NCI-H446 (cell line): Measurements from ENCODE around the gene COL15A1.
"Not testable (repeated sequence)": the region's sequence is repeated elsewhere in the genome, so short reads cannot be mapped to it uniquely, and the experiment has no call there.

Experiments used
- DNase-seq, 2 experiments: peaks; one replicate each; lab custom pipeline; 2025; lab: John Stamatoyannopoulos, UW

COL15A1 gene

DNA sequence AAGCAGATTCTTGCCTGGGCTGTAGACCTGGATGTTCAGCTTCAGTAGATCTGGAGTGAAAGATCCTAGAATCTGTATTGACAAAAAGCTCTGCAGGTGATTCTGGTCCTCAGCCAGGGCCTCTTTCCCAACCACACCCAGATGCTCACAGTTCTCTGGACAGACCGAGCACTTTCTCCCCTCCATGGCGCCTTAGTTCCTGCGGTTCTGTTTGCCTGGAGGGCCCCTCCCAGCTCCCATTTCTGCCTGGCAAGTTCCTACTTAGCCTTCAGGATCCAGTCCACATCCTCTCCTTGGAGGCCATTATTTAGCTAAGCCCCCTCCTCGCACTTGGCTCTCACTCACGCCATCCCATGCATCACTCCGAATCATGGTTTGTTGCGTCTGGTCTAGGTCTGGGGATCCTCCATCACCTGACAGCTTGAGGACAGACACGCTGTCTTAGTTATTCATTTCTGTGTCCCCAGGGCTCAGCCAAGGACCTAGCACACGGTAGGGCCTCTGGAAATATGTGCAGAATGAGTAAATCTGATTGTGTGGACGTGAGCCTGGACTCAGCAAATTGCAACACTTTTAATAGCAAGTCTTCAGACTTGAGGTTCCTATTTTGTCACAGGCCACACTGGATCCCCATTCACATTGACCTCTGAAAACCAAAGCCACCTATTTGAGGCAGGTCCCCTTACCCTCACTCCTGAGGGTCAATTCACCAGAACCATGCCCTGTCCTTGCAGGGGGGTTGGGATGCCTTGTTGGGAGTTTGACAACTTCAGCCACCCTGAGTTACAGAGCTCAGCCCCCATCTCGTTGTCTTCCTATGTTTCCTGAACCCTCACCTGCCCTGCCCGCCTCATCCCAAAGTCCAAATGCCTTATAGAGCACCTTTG is 50.7 kb downstream of the COL15A1 start:
- peak in 1 of 2 experiments; percentile 20 for DNase-seq

DNA sequence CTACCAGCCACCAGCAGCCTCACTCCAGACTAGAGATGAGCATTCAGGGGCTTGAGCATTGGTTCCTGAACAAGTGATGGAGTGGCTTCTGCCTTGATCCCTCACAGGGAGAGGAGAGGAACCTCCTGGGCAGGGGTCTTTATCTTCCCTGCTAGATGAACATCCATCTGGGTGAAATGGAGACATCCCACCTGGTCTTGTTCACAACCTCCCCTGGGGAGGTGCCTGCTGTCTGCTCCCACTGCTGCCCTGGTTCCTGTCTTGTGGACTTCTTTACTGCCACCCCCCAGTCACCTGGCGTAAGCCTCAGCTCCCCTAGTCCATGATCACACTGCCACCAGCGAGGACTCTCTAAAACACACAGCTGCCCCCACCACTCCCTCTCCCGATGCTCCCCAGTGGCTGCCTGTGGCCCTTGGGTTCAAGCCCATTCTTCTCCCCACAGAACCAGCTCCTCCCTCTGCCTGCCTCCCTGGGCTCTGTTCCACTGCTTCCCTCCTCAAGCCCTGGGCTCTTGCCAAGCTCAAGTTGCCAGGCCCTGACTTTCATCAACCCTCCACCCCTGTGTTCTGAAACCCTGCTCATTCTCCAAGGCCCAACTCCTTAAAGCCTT is 51.5 kb downstream of the COL15A1 start:
- peak in 1 of 2 experiments; percentile 66 for DNase-seq

DNA sequence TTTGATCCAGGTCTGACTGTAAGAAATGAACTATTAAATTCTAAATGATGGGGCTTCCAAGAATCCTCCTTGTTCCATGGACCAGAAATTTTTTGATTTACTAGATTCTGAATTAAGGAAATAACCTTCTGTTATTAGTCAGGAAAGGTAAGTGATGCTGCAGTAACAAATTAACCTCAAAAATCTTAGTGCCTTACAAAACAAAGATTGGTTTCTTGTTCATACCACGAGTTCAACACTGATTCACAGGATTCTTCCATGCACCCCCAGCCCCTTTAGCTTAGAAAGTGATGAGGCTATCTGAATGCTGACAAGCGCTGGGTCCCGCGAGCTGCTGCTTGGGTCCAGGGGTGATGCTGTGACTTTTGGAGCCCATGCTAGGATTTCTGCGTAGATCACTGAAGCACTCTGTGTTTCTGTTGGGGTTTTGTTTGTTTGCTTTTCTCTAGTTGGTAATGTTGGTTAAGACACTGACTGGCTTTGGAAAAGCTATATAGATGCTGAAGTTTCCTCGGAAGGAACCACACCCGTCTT is 52.3 kb downstream of the COL15A1 start:
- no peak for DNase-seq

DNA sequence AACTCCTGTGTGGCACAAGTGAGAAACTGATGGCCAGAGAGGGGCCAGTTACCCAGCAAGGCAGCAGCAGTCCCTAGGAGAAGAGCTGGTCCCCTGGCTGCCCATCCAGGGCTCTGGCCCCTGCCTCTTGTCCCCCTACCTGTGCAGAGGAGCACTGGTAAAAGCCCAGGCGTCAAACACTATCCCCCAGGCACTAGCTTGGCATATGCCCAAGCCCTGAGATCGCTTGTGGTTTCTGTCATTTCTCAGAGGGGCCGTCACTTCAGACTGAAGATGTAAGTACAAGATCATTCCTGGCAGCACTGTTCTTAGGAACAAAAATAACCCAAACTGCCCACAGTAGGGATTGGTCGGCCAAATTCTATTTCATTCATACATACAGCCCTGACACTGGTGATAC is 53.9 kb downstream of the COL15A1 start:
- DNase-seq: peak in 1 of 2 experiments; percentile 20

DNA sequence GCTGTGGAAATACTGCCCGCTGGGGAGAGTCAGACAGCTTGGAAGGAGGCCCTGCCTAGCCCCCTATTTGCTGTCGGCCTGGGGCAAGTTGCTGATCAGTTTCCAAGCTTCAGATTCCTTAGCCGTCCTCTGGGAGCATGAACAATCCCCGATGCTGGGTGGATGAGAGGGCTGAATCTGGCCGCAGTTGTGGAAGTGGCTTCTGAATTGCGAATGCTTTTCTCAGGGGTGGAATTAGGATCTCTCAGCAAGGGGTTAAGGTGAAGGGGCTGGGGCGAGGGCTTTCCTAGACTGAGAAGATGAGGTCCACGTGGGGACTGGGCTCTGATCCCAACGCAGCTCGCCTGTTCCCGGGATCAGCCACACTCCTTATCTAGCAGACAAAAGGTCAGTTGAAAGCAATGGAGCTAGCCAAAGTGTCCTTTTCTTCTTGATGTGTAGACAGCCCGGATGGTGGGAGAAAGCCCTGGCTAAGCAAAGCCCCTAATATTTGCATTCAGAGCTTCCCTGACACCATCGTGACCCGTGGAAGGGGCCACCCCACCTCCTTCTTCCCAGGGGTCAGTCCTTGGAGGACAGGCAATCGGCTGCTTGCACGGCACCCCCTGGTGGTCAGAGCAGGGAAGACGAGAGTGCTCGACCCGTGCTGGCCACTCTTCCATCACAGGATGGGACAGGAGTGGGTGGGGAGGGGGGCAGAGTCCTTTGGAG is 54.9 kb downstream of the COL15A1 start:
- DNase-seq: peak in 1 of 2 experiments; percentile 65

DNA sequence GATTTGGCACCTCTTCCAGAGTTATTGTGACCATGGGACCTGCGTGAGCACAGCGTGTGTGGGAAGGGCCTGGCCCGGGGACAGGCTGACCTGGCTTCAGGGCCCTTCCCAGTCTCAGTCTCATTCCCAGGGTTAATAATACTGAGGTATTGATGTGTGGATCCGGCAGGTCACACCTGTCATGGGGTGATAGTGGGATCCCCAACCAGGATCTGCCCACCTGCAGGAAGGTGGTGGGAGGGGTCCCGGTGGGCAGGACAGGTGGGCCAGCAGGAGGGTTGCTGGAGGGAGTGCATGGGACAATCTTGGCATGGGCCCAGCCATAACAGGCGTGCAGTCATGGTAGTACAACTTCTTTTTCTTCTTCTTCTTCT is 55.4 kb downstream of the COL15A1 start:
- DNase-seq: no peak

DNA sequence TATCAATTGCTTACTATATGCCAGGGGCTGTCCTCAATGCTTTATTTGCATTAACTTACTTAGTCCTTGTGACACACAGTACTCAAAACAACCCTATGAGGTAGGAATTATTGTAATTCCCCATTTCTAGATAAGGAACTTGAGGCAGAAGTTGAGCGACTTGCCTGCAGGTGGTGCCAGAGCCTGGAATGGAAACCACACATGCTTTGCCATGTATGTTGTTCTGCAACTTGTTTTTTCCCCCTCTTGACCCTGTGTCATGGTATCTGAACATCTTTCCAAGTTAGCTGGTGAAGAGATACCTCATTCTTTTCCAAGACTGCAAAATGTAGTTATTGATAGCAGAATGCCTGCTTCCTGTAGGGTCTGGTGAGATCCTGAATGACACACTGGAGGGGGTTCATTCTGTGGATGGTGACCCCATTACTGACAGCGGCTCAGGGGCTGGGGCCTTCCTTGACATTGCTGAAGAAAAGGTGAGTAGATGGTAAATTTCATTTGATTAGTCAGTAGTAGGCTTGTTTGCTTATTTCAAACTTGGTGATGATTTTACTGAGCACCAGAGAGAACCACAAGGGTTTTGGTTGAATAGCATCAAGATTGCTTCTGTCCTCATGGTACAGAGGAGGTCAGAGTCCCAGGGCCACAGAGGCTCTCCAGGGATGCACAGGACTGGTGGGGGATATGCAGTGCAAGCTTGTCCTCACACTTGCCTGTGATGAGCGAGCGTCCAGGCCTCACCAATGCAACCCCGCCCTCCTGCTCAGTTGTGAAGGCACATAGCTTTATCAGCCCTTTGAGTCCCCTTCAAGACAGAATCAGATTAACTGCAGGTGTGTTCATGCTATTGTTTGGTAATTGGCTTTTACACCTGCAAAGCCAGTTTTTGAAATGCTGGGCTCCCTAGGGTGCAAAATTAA is 57.0 kb downstream of the COL15A1 start:
- peak in 1 of 2 experiments; percentile 62 for DNase-seq

DNA sequence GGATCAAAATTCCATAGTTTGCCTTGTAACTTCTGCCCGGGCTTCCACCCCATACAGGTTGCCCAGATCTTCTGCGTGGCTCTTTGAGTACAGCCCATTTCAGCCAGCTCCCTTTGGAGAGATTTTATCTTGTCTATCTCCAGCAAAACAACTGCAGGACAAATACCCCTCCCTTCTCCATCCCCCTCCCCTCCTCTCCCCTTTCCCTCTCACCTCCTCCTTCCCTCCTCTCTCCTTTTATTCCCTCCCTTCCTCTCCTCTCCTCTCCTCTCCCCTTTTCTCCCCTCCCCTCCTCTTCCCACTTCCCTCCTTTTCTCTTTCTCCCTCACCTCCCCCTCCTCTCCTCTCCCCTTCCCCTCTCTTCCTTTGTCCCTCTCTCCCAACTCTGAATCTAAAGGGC is 58.2 kb downstream of the COL15A1 start:
- no peak for DNase-seq

DNA sequence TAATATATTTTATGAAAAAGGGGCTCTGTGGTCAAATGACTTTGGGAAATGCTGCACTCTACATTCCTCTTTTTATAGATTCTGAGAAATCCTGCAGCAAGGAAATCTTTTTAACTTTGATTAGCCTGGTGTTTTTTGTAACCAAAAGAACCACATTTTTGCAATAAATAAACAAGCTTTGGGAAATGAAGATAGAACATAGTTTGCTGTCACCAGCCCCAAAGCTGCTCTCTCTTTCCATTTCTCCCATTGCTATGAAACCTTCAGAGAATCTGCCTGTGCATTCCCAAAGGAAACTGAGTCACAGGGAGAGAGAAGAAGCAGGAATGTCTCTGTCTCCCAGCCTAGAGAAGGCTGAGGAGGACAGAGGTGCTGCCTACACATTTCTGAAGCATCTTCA is 59.0 kb downstream of the COL15A1 start:
- DNase-seq: no peak

DNA sequence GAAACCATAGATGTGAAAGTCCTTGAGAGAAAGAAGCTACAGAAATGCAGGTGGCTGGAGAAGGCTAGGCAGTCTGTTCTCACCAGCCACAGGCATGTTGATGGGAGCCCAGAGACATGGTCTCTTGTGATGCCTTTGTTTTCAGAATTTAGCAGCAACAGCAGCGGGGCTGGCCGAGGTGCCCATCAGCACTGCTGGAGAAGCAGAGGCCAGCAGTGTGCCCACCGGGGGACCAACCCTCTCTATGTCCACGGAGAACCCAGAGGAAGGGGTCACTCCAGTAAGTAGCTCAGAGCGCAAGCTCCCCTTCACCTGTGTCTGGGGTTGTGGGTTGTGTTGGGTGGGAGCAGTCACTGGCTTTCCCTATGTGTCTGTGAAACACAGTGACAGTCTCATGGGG is 59.6 kb downstream of the COL15A1 start:
- no peak for DNase-seq

DNA sequence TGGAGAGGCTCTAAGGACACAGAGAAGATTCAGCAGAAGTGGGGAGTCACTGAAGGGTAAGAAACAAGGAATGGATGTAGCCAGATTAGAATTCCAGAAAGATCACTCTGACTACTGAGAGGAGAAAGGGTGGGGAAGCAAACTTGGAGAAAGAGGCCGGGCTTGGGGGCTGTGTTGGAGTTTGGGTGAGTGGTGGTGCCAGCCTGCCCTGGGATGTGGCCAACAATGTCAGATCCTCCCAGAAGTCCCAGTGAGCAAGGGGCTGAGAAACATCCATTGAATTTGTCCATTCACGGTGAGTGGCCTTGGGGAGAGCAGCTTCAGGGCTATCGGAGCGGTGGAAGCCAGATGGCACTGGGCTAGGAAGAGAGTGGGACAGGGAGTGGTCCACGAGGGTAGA is 60.4 kb downstream of the COL15A1 start:
- no peak for DNase-seq

DNA sequence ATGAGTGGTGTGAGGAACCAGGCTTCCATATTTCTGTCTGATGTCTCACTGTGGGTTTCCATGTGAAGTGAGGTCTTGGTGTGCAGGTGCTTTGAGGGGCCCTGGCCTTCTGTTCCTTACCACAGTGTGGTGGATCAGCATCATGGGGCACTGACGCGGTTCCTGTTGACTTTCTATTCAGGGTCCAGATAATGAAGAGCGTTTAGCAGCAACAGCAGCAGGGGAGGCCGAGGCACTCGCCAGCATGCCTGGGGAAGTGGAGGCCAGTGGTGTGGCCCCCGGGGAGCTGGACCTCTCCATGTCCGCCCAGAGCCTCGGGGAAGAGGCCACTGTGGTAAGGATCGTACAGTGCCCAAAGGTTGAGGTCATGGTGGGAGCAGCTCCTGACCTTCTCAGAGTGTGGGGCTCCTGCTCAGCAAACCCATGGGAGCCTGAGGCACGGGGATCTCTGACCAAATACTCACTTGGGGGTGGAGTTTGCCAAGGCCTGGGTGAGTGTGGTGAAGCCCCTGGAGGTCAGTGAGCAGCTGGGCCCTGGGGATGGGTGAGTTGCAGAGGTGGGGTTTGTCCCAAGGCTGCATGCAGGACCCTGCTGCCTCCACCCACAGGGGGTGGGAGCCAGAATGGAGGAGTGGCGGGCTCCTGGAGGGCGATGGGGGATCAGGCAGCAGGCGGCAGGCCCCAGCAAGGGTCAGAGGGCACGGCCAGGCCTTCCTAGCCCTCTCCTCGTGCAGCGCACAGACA is 61.2 kb downstream of the COL15A1 start:
- no peak for DNase-seq

DNA sequence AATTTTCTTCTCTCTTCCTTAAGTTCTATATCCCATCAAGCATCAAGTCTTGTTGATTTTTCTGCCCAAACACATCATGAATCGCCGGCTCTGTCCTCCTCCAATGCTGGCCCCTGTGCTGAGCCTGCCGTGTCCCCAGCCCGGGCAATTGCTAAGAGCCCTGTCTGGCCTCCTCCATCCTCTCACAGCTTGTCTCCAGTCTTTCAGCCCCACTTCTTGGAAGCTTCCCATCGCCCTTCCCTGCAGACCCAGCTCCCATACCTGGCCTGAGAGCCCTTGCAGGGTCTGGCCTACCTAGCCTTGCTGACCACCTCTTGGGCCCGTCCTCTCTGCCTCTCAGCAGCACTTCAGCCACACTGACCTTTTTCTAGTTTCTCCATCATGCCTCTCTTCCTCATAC is 61.9 kb downstream of the COL15A1 start:
- no peak for DNase-seq

DNA sequence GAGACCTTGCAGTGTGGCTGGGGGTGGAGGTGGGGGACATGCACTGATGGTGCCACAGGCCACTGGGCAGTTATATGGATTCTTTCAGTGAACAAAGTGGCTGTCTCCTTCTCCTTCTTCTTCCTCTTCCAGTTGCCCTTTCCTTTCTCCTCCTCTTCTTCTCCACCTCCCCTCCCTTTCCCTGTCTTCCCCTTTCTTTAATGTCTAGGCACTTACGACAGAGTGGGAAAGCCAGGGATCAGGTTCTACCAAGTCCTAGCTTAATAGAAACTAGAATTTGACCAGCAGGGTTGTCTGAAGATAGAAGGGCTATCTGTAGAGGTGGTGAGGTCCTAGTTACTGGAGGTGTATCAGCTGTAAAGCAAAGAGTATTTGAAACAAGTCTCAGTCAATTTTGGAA is 62.8 kb downstream of the COL15A1 start:
- DNase-seq: no peak

DNA sequence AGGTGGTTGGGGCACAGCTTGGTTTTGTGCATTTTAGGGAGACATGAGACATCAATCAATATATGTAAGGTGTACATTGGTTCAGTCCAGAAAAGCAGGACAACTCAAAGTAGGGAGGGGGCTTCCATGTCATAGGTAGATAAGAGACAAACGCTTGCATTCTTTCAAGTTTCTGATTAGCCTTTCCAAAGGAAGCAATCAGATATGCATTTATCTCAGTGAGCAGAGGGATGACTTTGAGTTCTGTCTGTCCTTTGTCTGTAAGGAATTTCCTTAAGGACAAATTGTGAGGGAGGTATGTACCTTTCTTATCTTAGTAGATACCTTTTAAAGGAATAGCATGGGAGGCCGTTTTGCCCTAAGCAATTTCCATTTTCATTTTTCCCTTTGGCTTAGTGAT is 63.3 kb downstream of the COL15A1 start:
- DNase-seq: no peak

DNA sequence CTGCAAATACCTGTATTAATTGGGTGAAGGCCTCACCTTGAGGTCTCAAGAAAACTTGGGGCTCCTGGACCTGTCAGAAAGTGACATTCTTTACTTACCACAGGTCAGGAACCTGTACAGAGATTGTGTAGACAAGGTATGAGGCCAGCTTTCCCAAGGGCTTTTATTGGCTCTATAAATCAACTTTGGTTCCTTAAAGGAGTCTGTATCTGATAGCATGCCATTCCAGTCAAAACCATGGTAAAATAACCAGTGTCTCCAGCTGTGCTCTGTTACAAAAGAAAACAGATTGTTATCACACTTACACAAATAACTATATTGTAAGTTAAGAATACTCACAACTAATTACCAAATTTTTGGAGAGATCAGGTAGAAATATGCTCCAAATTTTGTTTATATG is 64.5 kb downstream of the COL15A1 start:
- DNase-seq: no peak

DNA sequence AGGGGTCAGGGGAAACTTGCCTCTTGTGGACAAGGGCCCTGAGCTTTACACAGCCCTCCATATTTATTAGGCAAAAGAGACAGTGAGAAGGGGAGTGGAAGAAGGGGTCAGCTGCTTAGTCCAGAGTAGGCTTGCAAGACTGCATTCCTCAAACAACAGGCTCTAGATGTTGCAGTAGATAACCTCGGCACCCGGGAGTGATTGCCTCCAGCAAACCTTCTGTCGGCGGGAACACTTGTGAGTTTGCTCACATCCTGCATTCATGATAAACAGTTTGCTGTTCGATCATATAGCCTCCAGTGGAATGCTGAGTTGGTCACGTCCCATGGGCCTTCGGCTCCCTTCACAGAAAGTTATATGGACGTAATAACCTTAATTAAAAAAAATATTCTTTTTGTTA is 66.7 kb downstream of the COL15A1 start:
- DNase-seq: not testable (repeated sequence)

DNA sequence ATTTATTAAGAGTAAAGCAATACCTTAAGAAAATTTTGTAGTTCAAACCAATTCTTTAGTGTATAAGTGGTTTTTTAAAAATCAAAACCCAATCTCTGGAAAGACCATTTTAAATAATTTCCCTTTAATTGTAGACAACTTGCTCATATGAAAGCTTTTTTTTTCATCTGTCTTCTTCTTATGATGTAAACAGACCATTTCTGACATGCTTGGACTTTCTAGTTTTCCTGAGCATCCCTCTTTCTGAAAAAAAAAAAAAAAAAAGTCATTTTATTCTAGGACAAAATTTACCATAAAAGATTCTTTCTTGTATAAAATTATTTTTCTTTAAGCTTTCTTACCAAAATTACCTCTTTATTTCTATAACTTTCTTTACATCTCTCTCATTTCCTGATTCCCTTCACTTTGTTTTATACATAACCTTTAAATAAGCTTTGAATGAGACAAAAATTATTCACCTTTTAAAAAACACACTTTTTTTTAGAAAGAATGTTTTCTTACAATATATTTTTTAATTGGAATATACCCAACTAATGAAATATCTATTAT is 67.5 kb downstream of the COL15A1 start:
- no peak for DNase-seq

DNA sequence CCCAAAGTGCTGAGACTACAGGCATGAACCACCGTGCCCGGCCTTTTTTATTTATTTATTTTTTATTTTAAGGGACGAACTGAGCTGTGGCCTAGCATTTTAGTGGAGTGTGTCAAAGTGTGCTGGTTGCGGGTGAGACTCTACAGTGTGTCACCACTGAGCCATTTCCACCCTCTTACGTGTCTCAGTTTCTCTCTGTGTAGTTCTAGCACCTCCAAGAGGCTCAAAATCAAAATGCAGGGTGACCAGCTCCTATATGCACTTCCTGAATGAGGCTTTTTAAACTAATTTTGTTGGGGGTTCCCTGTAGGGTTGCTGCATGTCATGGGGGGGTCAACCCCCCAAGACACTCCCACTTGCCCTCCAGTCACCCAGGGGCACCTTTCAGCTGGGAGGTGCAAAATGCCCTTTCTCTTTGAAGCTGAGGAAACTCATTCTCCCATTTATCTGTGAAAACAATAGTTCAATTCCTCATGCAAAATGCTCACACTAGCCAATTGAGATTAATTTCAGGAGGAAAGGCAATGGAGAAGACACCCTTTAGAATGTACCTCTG is 69.3 kb downstream of the COL15A1 start:
- DNase-seq: no peak

DNA sequence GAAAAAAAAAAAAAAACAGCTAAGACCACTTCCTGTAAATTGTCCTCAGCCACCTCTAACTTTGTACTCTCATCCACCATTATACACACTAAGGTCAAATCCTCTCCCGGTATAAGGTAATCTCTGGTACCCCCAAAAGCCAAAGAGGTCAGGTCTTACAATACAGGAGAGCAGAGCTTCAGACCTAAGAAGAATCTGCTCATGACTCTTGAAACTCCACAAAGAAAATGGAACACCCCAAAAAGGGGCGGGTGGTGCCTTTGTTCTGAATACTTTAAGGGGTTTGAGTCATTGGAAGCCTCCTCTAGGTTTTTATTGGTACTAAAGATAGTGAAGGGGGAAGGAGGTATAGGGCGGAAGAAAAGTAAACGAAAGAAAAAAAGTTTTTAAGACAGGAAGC is 69.8 kb downstream of the COL15A1 start:
- no peak for DNase-seq
